ENCODE results near the gene WIPI1. TPM values are rescaled to one million over a fixed set of nuclear protein-coding genes. Genes with fewer than 3 reads are reported as not detected.

Gene WIPI1
- total and polyA plus RNA-seq, 2 of the 13 experiments (the other 11 are each of a cell fraction or from before 2014, with no cell fraction given) = 29.4 to 141 TPM

GRCh38 chr17:68463211-68464019 lies 6.1 kb upstream of the WIPI1 start (continued):
- TF ChIP-seq HDAC6 (IDR thresholded peaks at IDR 0.05; ENCODE audit: low read depth, low read length) = no peak
- TF ChIP-seq, protein P1, sequence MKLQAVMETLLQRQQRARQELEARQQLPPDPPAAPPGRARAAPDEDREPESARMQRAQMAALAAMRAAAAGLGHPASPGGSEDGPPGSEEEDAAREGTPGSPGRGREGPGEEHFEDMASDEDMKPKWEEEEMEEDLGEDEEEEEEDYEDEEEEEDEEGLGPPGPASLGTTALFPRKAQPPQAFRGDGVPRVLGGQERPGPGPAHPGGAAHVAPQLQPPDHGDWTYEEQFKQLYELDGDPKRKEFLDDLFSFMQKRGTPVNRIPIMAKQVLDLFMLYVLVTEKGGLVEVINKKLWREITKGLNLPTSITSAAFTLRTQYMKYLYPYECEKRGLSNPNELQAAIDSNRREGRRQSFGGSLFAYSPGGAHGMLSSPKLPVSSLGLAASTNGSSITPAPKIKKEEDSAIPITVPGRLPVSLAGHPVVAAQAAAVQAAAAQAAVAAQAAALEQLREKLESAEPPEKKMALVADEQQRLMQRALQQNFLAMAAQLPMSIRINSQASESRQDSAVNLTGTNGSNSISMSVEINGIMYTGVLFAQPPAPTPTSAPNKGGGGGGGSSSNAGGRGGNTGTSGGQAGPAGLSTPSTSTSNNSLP (IDR thresholded peaks at IDR 0.05; ENCODE audit: low read depth, low read length) = no peak
- TF ChIP-seq SUZ12 (IDR thresholded peaks at IDR 0.05; ENCODE audit: low read depth, low read length) = no peak
- TF ChIP-seq YEATS4 (CRISPR knock-in tag; IDR thresholded peaks at IDR 0.05; ENCODE audit: borderline replicate concordance) = 0 out of 2 replicates have a peak, but pooled peaks have one; percentile 51
- 0 out of 2 replicates have a peak, but pooled peaks have one; percentile 14 for TF ChIP-seq KMT2A (CRISPR knock-in tag; IDR thresholded peaks at IDR 0.05)
- TF ChIP-seq, protein P2, sequence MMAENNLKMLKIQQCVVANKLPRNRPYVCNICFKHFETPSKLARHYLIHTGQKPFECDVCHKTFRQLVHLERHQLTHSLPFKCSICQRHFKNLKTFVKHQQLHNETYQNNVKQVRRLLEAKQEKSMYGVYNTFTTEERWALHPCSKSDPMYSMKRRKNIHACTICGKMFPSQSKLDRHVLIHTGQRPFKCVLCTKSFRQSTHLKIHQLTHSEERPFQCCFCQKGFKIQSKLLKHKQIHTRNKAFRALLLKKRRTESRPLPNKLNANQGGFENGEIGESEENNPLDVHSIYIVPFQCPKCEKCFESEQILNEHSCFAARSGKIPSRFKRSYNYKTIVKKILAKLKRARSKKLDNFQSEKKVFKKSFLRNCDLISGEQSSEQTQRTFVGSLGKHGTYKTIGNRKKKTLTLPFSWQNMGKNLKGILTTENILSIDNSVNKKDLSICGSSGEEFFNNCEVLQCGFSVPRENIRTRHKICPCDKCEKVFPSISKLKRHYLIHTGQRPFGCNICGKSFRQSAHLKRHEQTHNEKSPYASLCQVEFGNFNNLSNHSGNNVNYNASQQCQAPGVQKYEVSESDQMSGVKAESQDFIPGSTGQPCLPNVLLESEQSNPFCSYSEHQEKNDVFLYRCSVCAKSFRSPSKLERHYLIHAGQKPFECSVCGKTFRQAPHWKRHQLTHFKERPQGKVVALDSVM (CRISPR knock-in tag; IDR thresholded peaks at IDR 0.05) = 0 out of 2 replicates have a peak, but pooled peaks have one; percentile 27
- TF ChIP-seq ZNF703 (CRISPR knock-in tag; IDR thresholded peaks at IDR 0.05; ENCODE audit: borderline replicate concordance) = no peak
- TF ChIP-seq ZNF768 (CRISPR knock-in tag; IDR thresholded peaks at IDR 0.05) = no peak
- 0 out of 2 replicates have a peak, but pooled peaks have one; percentile 19 for TF ChIP-seq MED1 (CRISPR knock-in tag; IDR thresholded peaks at IDR 0.05)
- peak; percentile 3 for TF ChIP-seq TEAD3 (CRISPR knock-in tag; optimal IDR thresholded peaks at IDR 0.05; ENCODE audit: borderline replicate concordance)
- TF ChIP-seq SAFB2 (CRISPR knock-in tag; IDR thresholded peaks at IDR 0.05; ENCODE audit: borderline replicate concordance, low read depth) = peak; percentile 6; the same call in 1 of the 2 replicates
- TF ChIP-seq, protein P3, sequence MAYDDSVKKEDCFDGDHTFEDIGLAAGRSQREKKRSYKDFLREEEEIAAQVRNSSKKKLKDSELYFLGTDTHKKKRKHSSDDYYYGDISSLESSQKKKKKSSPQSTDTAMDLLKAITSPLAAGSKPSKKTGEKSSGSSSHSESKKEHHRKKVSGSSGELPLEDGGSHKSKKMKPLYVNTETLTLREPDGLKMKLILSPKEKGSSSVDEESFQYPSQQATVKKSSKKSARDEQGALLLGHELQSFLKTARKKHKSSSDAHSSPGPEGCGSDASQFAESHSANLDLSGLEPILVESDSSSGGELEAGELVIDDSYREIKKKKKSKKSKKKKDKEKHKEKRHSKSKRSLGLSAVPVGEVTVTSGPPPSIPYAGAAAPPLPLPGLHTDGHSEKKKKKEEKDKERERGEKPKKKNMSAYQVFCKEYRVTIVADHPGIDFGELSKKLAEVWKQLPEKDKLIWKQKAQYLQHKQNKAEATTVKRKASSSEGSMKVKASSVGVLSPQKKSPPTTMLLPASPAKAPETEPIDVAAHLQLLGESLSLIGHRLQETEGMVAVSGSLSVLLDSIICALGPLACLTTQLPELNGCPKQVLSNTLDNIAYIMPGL (CRISPR knock-in tag; IDR thresholded peaks at IDR 0.05; ENCODE audit: borderline replicate concordance in 1 of 2, low read depth in 1 of 2) = 0 out of 4 replicates have a peak, but pooled peaks of 1 of the 2 experiments have one; percentile 8
- 0 out of 2 replicates have a peak, but pooled peaks have one; percentile 51 for TF ChIP-seq ELF4 (CRISPR knock-in tag; IDR thresholded peaks at IDR 0.05; ENCODE audit: borderline replicate concordance)
- TF ChIP-seq ZNF747 (CRISPR knock-in tag; IDR thresholded peaks at IDR 0.05; ENCODE audit: borderline replicate concordance) = 0 out of 2 replicates have a peak, but pooled peaks have one; percentile 40
- TF ChIP-seq PATZ1 (CRISPR knock-in tag; IDR thresholded peaks at IDR 0.05) = 0 out of 2 replicates have a peak, but pooled peaks have one; percentile 17
- TF ChIP-seq ZSCAN31 (CRISPR knock-in tag; IDR thresholded peaks at IDR 0.05; ENCODE audit: low read depth) = peak; percentile 24; the same call in 1 of the 2 replicates
- no peak for TF ChIP-seq REL (CRISPR knock-in tag; conservative IDR thresholded peaks at IDR 0.05)
- TF ChIP-seq HOMEZ (CRISPR knock-in tag; IDR thresholded peaks at IDR 0.05; ENCODE audit: low read depth) = peak; percentile 42; the same call in 1 of the 2 replicates

Measured in HepG2 (cell line).